8988T (cell line): ENCODE results near the gene OR2A7.
"Not testable (repeated sequence)": the region's sequence is repeated elsewhere in the genome, so short reads cannot be mapped to it uniquely, and the experiment has no call there.

Source experiments
- DNase-seq: peaks from one replicate; pipeline ENCODE4 v3.0.0; 2011

OR2A7 gene

GRCh38 chr7:144264692-144265091 is at the start of gene OR2A7:
Gene OR2A7 (minus strand): TSS chr7:144264792. CDS start chr7:144259628, 5,164 bp downstream.
- not testable (repeated sequence) for DNase-seq

GRCh38 chr7:144311872-144312469 is 47.4 kb upstream of the OR2A7 start, which contains the start of gene OR2A1:
Gene OR2A1 (plus strand): TSS chr7:144312419. CDS start chr7:144318125, 5,706 bp downstream.
- DNase-seq: not testable (repeated sequence)

- not testable (repeated sequence) for DNase-seq
Measured at GRCh38 chr7:144311218-144311617, 46.6 kb upstream of the OR2A7 start.

- DNase-seq: not testable (repeated sequence)
Measured at GRCh38 chr7:144309702-144310101, 45.1 kb upstream of the OR2A7 start.

GRCh38 chr7:144305156-144305555 is 40.6 kb upstream of the OR2A7 start:
- not testable (repeated sequence) for DNase-seq

GRCh38 chr7:144303607-144304006 is 39.0 kb upstream of the OR2A7 start:
- DNase-seq: not testable (repeated sequence)

GRCh38 chr7:144302578-144303303 is 38.1 kb upstream of the OR2A7 start:
- DNase-seq: not testable (repeated sequence)

- DNase-seq: not testable (repeated sequence)
Measured at GRCh38 chr7:144293794-144294499, 29.4 kb upstream of the OR2A7 start.

GRCh38 chr7:144292384-144293161 is 28.0 kb upstream of the OR2A7 start:
- not testable (repeated sequence) for DNase-seq

GRCh38 chr7:144291607-144292006 is 27.0 kb upstream of the OR2A7 start:
- DNase-seq: not testable (repeated sequence)

GRCh38 chr7:144287171-144287784 is 22.7 kb upstream of the OR2A7 start:
- DNase-seq: not testable (repeated sequence)

GRCh38 chr7:144283716-144284115 is 19.1 kb upstream of the OR2A7 start:
- not testable (repeated sequence) for DNase-seq

GRCh38 chr7:144282490-144282889 is 17.9 kb upstream of the OR2A7 start:
- DNase-seq: not testable (repeated sequence)

GRCh38 chr7:144281981-144282380 is 17.4 kb upstream of the OR2A7 start:
- not testable (repeated sequence) for DNase-seq

- not testable (repeated sequence) for DNase-seq
Measured at GRCh38 chr7:144280010-144280409, 15.4 kb upstream of the OR2A7 start.

GRCh38 chr7:144275281-144275680 is 10.7 kb upstream of the OR2A7 start:
- DNase-seq: not testable (repeated sequence)

- DNase-seq: not testable (repeated sequence)
Measured at GRCh38 chr7:144269188-144269587, 4.6 kb upstream of the OR2A7 start, which contains the start of gene CTAGE8. Gene CTAGE8 (minus strand): TSS chr7:144269288. CDS start chr7:144269250, 38 bp downstream.

- DNase-seq: not testable (repeated sequence)
Measured at GRCh38 chr7:144262128-144262527, 2.5 kb downstream of the OR2A7 start.

GRCh38 chr7:144259067-144259466 is 5.5 kb downstream of the OR2A7 start:
- DNase-seq: not testable (repeated sequence)

GRCh38 chr7:144256112-144256511 is 8.5 kb downstream of the OR2A7 start:
- DNase-seq: no peak

GRCh38 chr7:144255471-144255897 is 9.1 kb downstream of the OR2A7 start:
- no peak for DNase-seq

- DNase-seq: not testable (repeated sequence)
Measured at GRCh38 chr7:144252307-144252706, 12.3 kb downstream of the OR2A7 start.
